Ascending aorta (tissue), 2 donors: ENCODE measurements around the gene TTL. TPM values are rescaled to one million over a fixed set of nuclear protein-coding genes. Genes with fewer than 3 reads are reported as not detected.

Experiments
- DNase-seq, 2 donors: peaks; one replicate each; pipeline ENCODE4 v3.0.0-alpha.2; 2019; ENCODE audit warnings: low spot score in 2 of 2
- H3K27ac ChIP-seq, 2 donors: fragments of 200-600 bp; sonication (generic); one replicate each; pipeline ENCODE4 v1.5.1; 2016 to 2017; ENCODE audit warnings: mild to moderate bottlenecking in 1 of 2
- H3K27me3 ChIP-seq: fragments of 200-600 bp; sonication (generic); one replicate; pipeline ENCODE4 v1.5.1; 2017
- H3K36me3 ChIP-seq, 2 donors: fragments of 200-600 bp; sonication (generic); one replicate each; pipeline ENCODE4 v1.5.1; 2016
- H3K4me1 ChIP-seq, 2 donors: fragments of 200-600 bp; sonication (generic); one replicate each; pipeline ENCODE4 v1.5.1; 2016 to 2017; ENCODE audit warnings: mild to moderate bottlenecking in 1 of 2
- H3K4me3 ChIP-seq, 2 donors: fragments of 200-600 bp; sonication (generic); one replicate each; pipeline ENCODE4 v1.5.1; 2016 to 2017; ENCODE audit warnings: mild to moderate bottlenecking in 1 of 2
- H3K9me3 ChIP-seq, 2 donors: fragments of 200-600 bp; sonication (generic); one replicate each; pipeline ENCODE4 v1.5.1; 2016
- intact Hi-C: fragments of 100-400 bp; cut with DNase I; formaldehyde crosslinking; loops from one replicate; pipeline ENCODE4 v1.15.1; 2023
- total RNA-seq: library from RNA; depleted of rRNA; stranded (reverse); fragments of >200 nt; gene quantifications from one replicate; pipeline ENCODE4 v1.1.0, GENCODE V29; 2016
- TF ChIP-seq, protein P1 (sequence below), 3 experiments: fragments of 200-600 bp in 2 of 3; fragments of 450-650 bp in 1 of 3; sonication (generic) in 2 of 3; IDR thresholded peaks; one replicate each; pipeline ENCODE4 v1.5.1; 2016 to 2019; ENCODE audit warnings: antibody characterized with exemption in 3 of 3, mild to moderate bottlenecking in 1 of 3, moderate library complexity in 1 of 3

Gene TTL
- total RNA-seq, 1 donor from 2014 or later: 3.2 TPM

DNA sequence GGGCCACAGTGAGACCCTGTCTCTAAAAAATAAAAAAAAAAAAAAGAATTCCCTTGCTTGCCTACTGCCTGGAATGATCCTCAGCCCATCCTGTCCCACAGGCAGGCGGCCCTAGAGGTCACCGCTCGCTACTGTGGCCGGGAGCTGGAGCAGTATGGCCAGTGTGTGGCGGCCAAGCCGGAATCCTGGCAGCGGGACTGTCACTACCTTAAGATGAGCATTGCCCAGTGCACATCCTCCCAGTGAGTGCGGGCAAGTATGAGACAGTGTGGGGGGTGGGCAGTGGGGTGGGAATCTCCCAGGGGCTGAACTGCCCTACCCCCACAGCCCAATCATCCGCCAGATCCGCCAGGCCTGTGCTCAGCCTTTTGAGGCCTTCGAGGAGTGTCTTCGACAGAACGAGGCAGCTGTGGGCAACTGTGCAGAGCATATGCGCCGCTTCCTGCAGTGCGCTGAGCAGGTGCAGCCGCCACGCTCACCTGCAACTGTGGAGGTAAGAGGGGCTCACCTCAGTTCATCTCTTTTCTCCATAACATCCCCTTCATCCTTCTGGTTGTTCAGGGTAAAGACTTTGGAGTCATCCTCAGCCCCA, 104.0 kb downstream of the TTL start:
- intact Hi-C loops: no loop called here
- TF ChIP-seq, protein P1, sequence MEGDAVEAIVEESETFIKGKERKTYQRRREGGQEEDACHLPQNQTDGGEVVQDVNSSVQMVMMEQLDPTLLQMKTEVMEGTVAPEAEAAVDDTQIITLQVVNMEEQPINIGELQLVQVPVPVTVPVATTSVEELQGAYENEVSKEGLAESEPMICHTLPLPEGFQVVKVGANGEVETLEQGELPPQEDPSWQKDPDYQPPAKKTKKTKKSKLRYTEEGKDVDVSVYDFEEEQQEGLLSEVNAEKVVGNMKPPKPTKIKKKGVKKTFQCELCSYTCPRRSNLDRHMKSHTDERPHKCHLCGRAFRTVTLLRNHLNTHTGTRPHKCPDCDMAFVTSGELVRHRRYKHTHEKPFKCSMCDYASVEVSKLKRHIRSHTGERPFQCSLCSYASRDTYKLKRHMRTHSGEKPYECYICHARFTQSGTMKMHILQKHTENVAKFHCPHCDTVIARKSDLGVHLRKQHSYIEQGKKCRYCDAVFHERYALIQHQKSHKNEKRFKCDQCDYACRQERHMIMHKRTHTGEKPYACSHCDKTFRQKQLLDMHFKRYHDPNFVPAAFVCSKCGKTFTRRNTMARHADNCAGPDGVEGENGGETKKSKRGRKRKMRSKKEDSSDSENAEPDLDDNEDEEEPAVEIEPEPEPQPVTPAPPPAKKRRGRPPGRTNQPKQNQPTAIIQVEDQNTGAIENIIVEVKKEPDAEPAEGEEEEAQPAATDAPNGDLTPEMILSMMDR (IDR thresholded peaks at IDR 0.05): no peak
- Histone ChIP-seq H3K4me3 (no peak overlapping the region), H3K4me1 (peaks cover 4 to 13% of the 10 kb centered on the region in 2 donors), H3K36me3 (peaks cover 4 to 32% of the 10 kb centered on the region in 2 donors), H3K27me3 (no peaks in the 10 kb centered on the region), H3K27ac (no peak overlapping the region), H3K9me3 (no peaks in the 10 kb centered on the region)
- DNase-seq: peak in 1 of 2 donors; percentile 60

DNA sequence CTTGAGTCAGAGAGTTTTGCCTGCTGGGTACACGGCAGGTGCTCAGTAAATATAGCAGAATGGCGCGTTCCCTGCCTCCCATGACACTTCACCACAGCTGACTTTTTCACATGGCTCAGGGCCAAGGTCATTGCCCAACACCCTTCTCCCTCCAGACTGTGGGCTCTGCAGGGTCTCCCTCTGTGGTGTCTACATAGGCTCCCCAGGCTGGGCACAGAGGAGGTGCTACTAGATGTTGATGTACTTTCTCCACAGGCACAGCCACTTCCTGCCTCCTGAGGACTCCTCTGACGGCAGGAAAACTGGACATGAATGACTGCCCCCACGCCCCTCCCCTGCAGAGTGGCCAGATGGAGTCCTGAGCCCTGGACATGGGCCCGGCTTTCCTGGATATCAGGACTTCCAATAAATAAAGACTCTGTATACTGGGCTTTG, 106.7 kb downstream of the TTL start:
- TF ChIP-seq, protein P1 (IDR thresholded peaks at IDR 0.05): no peak
- intact Hi-C loops: no loop called here
- H3K4me1 ChIP-seq: peaks cover 4 to 13% of the 10 kb centered on the region in 2 donors
- no peak for DNase-seq
- H3K27ac ChIP-seq: no peak overlapping the region
- H3K4me3 ChIP-seq: no peak overlapping the region
- H3K36me3 ChIP-seq: peaks cover 4 to 32% of the 10 kb centered on the region in 2 donors
- no peaks in the 10 kb centered on the region for H3K27me3 ChIP-seq
- no peaks in the 10 kb centered on the region for H3K9me3 ChIP-seq

Other genes starting within 250 kb of the TTL start
- gene ZC3H8, start 227.1 kb upstream of the TTL start, total RNA-seq: 0.11 TPM
- 1.5 TPM for gene ZC3H6, start 206.6 kb upstream of the TTL start, total RNA-seq
- gene RGPD8, start 48.5 kb upstream of the TTL start, total RNA-seq: 8.2 TPM
- gene POLR1B, start 60.3 kb downstream of the TTL start, total RNA-seq: 3.6 TPM
- 26.5 TPM for gene CHCHD5, start 102.5 kb downstream of the TTL start, total RNA-seq
- gene SLC20A1, start 163.8 kb downstream of the TTL start, total RNA-seq: 18.4 TPM
- not detected for gene NT5DC4, start 238.9 kb downstream of the TTL start, total RNA-seq